GM12873 (cell line): Measurements from ENCODE around the gene FXYD2.

Experiments used
- TF ChIP-seq, protein P1 (sequence below): IDR thresholded peaks from 2 replicates; pipeline ENCODE4 v1.5.1; 2012; ENCODE audit warnings: low read depth, mild to moderate bottlenecking, moderate library complexity, low read length, control low read depth; ENCODE audit not compliant: insufficient read depth; ENCODE audit errors: missing control alignments

FXYD2 gene

GRCh38 chr11:117838901-117839300, 14.4 kb upstream of the FXYD2 start:
- TF ChIP-seq, protein P1, sequence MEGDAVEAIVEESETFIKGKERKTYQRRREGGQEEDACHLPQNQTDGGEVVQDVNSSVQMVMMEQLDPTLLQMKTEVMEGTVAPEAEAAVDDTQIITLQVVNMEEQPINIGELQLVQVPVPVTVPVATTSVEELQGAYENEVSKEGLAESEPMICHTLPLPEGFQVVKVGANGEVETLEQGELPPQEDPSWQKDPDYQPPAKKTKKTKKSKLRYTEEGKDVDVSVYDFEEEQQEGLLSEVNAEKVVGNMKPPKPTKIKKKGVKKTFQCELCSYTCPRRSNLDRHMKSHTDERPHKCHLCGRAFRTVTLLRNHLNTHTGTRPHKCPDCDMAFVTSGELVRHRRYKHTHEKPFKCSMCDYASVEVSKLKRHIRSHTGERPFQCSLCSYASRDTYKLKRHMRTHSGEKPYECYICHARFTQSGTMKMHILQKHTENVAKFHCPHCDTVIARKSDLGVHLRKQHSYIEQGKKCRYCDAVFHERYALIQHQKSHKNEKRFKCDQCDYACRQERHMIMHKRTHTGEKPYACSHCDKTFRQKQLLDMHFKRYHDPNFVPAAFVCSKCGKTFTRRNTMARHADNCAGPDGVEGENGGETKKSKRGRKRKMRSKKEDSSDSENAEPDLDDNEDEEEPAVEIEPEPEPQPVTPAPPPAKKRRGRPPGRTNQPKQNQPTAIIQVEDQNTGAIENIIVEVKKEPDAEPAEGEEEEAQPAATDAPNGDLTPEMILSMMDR = no peak

GRCh38 chr11:117837791-117838190, 13.2 kb upstream of the FXYD2 start:
- TF ChIP-seq, protein P1 = no peak

DNA sequence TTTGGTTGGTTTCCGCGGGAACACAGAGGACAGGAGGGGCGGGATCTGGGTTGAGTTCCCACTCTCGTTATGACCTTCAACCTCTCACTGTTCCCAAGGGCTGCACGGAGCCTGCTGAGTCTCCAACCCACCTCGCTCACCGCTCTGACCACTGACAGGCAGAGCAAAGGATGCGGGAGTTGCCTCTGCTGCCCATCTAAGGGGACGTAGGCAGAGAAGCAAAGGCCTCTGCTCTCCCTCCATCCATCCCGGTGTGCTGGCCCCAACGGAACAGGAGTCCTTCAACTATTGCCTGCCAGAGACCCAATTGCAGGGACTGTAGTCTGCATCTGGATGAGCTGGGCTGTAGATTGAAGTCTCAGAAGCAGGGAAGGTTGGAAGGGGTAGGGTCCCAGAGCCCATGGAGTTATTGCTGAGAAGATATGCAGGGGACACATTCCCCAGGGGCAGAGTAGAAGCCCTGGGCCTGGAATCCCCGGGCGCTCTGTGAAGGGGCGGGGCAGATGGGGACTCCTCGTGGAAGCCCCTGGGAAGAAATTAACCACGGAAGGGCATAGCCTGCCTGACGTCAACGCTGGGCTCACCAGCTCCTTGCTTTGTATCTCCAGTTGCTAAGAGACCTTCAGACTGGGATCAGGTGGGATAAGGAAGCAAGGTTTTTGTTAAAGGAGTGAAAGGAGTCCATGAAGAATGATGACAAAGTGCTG, 12.7 kb upstream of the FXYD2 start:
- TF ChIP-seq, protein P1 = no peak

DNA sequence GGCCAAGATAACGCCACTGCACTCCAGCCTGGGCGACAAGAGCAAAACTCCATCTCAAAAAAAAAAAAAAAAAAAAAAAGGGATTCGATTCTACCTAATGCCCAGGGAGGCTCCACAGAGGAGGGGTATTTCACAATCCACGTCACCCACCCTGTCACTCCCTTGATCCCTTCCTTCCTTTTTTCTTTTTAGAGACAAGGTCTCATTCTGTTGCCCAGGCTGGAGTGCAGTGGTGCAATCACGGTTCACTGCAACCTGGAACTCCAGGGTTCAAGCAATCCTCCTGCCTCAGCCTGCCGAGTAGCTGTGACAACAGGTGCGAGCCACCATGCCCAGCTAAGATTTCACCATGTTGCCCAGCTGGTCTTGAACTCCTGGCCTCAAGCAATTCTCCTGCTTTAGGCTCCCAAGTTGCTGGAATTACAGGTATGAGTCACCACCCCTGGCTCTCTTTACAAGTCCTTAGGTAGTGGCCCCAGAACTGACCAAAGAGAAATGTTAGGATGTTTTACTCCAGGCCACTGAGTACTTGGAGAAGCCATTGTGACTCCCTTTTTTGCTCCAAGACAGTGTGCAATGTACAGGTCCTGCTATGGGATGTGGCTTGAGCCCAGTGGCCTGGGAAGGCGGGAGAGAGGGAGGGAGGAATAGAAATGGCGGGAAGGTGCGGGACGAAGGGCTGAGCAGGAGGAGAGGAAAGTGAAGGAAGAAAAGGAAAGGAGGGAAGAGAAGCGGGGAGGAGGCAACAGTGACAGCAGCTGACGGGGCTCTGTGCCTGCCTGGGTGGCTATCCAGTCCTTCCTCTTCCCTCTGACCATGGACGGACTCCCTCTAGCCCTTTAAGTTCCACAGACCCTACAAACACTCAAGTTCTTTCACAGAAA, 11.8 kb upstream of the FXYD2 start:
- TF ChIP-seq, protein P1 = no peak

GRCh38 chr11:117835576-117835975, 11.0 kb upstream of the FXYD2 start:
- TF ChIP-seq, protein P1 = no peak

GRCh38 chr11:117834838-117835443, 10.4 kb upstream of the FXYD2 start:
- TF ChIP-seq, protein P1 = no peak
